ENCODE data around the gene KISS1R. TPM values are rescaled to one million over a fixed set of nuclear protein-coding genes. Genes with fewer than 3 reads are reported as not detected.
"Not testable (repeated sequence)": the region's sequence is repeated elsewhere in the genome, so short reads cannot be mapped to it uniquely, and the experiment has no call there.

The KISS1R gene
- polyA plus RNA-seq (ENCODE audit: insufficient read length in 3 of 3) = under 1 TPM; 0.19 to 0.67 (median 0.43) TPM

DNA sequence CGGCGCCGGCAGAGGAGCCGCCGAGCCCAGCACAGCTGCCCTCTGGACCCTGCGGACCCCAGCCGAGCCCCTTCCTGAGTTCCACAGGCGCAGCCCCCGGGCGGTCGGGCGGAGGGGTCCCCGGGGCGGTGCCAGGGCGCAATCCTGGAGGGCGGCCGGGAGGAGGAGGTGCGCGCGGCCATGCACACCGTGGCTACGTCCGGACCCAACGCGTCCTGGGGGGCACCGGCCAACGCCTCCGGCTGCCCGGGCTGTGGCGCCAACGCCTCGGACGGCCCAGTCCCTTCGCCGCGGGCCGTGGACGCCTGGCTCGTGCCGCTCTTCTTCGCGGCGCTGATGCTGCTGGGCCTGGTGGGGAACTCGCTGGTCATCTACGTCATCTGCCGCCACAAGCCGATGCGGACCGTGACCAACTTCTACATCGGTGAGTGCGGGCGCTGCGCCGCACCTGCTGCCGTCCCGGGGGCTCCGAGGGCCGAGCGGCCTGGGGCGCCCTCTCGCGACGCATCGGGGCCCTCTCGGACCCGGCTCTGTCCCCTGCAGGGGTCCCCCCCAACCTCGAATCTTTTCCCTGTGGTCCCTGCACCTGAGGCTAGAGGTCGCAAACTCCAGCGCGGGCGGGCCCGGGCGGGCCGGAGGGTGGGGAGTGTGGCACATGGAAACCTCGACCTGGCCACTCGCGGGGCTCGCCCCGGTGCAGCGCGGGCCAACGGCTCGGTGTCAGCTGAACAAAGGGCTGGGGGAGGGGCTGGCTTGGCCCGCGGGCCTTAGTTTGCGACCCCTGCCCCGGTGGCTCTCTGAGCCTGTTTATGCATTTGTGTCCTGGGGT is at the start of gene KISS1R:
TSS of gene KISS1R (plus strand) at position 11 of the 829 bp plus-strand sequence. CDS start at position 181, 170 bp downstream.
- DNase-seq (ENCODE audit: low read depth in 3 of 3, low spot score in 2 of 3) = no peak

DNA sequence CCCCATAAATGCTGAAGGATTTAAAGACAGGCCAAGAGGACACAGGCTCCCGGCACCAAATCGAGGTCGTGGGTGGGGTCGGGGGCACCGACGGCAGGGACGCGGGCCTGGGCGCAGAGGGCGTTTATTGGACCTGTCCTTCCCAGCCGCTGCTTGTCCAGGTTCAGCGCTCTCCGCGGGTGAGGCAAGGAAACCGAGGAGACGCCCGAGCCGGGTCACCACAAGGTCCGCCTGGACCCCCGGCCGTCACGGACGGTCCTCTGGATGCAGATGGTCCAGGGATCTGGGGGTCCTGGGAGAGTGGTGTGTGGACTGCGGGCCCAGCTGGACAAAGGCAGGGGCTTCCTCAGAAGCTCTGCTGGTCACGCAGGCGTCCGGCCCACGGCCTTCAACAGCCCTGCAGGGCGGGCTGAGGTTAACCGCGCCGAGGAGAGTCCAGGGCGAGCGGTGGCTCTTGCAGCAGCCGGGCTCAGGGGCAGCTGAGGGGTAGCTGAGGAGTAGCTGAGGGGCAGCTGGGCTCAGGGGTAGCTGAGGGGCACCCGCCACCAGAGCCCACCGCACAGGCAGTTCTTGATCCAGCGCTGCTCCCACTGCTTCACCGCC is 49.2 kb upstream of the KISS1R start:
- no peak for DNase-seq (ENCODE audit: low read depth in 3 of 3, low spot score in 2 of 3)

DNA sequence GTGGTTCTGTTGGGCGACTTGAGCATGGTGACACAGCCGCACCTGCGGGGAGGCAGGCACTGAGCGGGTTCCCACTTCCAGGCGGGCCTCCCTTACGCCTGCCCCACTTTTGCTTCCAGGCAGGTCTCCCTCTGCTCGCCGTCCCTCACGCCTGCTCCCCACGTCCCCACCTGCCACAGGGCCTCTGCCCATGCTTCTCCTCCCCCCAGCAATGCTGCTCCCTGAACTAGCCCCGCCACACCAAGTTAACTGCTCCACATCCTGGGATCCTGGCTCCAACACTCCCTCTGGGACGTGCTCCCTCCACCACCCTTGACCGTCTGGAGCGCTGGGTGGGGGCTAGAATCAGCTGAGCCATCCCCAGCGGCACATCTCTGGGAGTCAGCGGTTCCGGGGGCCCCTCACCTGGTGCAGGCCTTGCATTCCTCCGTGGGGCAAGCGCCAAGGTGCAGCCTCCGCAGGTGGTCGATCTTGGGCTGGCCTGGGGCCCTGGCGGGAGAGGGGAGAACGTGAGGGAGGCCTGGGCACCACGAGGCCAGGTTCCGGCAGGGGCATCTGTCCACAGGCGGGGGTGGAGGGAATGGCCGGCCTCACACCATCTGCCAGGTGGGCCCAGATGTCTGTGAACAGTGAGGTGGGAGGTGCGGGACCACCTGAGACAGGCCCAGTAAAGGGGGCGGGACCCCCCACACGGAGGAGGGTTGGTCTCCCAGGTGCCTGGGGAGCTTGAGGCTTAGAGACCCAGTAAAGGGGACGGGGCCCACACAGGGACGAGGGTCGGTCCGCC is 48.5 kb upstream of the KISS1R start:
- DNase-seq (ENCODE audit: low read depth in 3 of 3, low spot score in 2 of 3) = no peak

DNA sequence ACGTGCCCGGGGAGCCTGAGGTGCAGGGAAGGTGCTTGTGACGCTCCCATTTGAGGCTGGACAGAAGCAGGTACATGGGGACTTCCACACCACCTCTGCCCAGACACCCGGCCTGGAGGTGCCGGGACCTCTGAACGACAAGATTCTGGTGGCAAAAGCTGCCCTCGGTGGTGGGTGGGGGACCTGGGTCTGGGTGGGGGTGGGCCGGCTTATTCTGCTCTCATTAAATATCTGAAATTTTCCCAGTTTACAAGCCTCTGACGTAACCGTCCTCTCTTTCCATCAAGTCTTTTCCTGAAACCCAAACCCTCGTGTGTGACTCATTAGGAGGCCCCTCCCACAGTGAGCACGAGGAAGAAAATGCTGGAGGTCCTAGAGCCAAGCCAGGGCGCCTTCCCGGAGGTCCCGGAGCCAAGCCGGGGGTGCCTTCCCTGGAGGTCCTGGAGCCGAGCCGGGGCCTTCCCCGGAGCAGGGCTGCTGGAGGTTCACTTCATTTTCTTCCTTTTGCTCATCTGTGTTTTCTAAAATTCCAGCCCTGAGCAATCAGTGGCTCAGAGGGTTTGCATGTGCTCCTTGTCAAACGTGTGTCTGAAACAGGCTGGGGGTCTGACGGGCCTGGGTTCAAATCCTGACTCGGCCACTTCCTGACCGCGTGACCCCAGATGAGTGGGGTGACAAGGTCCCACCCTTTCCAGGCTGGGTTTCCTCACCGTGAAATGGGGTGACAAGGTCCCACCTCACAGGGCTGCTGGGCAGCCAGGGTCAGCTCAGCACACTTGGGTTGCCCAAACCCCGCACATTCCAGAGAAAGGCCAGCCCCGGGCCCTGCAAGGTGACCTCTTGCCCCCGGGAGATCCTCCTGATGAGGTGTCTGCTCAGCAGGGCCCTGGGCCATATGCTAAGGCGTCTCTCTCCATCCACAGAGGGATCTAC is 47.6 kb upstream of the KISS1R start:
- no peak for DNase-seq (ENCODE audit: low read depth in 3 of 3, low spot score in 2 of 3)

GRCh38 chr19:870314-870713 is 46.8 kb upstream of the KISS1R start:
- DNase-seq (ENCODE audit: low read depth in 3 of 3, low spot score in 2 of 3) = no peak

GRCh38 chr19:870963-871401 is 46.2 kb upstream of the KISS1R start:
- DNase-seq (ENCODE audit: low read depth in 3 of 3, low spot score in 2 of 3) = no peak

DNA sequence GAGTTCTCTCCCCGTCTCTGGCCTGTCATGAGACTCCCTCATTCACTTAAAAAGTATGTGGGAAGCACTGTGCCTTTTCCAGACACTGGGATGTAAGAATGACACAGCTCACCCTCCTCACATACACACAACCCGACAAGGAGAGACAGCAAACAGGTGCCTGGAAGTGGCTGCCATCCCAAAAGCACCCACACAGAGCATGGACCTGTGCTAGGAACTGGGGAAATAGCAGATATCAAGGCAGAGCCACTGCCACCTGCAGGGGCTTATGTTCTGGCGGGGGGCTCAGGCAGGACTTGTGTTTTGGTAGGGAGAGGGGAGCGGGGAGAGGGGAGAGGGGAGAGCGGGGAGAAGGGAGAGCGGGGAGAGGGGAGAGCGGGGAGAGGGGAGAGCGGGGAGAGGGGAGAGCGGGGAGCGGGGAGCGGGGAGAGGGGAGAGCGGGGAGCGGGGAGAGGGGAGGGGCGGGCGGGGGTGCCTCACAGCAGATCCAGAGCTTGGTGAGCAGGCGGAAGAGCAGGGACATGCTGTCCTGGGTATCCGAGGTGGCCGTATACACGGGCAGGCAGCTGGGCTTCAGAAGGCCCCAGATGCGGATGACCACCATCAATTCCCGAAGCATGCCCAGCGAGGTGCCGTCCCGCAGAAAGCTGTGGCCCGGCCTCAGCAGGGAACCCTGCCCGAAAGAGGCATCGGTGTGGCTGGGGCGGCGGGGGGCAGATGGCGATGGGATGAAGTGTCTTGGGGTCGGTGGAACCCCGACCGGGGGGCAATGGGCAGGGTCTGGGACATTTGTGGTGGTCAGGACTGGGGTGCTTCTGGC is 45.5 kb upstream of the KISS1R start:
- no peak for DNase-seq (ENCODE audit: low read depth in 3 of 3, low spot score in 2 of 3)

GRCh38 chr19:872266-872951 is 44.7 kb upstream of the KISS1R start:
- DNase-seq (ENCODE audit: low read depth in 3 of 3, low spot score in 2 of 3) = no peak

- DNase-seq (ENCODE audit: low read depth in 3 of 3, low spot score in 2 of 3) = no peak
Observed at GRCh38 chr19:873084-873483, 44.0 kb upstream of the KISS1R start.

- DNase-seq (ENCODE audit: low read depth in 3 of 3, low spot score in 2 of 3) = no peak
Observed at GRCh38 chr19:873561-874041, 43.5 kb upstream of the KISS1R start.

- DNase-seq (ENCODE audit: low read depth in 3 of 3, low spot score in 2 of 3) = no peak
Observed at GRCh38 chr19:875265-875879, 41.8 kb upstream of the KISS1R start.

DNA sequence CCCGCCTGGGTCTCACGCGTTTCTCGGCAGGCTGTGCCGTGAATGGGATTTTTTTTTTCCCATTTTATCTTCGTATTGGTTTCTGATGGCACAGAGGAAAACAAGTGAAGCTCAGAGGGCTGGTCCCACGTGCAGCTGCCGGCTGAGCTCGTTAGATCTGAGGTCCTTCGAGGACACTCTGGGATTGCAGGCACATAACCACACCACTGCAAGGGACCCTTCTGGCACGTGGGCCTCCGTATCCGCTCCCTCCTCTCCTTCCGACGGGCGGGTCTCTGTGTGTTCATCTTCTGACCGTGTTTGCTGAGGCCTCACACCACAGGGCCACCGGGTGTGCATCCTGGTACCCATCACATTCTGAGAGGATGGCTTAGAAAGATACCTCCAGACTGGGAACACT is 41.0 kb upstream of the KISS1R start:
- no peak for DNase-seq (ENCODE audit: low read depth in 3 of 3, low spot score in 2 of 3)

- no peak for DNase-seq (ENCODE audit: low read depth in 3 of 3, low spot score in 2 of 3)
Observed at GRCh38 chr19:876780-877314, 40.3 kb upstream of the KISS1R start.

DNA sequence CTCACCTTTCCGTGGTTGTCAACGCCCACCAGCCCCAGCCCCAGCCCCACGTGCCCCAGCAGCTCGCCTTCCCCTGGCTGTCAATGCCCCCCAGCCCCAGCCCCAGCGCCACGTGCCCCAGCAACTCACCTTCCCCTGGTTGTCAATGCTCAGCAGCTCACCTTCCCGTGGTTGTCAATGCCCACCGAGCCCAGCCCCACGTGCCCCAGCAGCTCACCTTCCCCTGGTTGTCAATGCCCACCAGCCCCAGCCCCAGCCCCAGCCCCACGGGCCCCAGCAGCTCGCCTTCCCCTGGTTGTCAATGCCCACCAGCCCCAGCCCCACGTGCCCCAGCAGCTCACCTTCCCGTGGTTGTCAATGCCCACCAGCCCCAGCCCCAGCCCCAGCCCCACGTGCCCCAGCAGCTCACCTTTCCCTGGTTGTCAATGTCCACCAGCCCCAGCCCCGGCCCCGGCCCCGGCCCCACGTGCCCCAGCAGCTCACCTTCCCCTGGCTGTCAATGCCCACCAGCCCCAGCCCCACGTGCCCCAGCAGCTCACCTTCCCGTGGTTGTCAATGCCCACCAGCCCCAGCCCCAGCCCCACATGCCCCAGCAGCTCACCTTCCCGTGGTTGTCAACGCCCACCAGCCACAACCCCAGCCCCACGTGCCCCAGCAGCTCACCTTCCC is 39.0 kb upstream of the KISS1R start:
- DNase-seq (ENCODE audit: low read depth in 3 of 3, low spot score in 2 of 3) = not testable (repeated sequence)

- not testable (repeated sequence) for DNase-seq (ENCODE audit: low read depth in 3 of 3, low spot score in 2 of 3)
Observed at GRCh38 chr19:878751-879561, 38.2 kb upstream of the KISS1R start.

DNA sequence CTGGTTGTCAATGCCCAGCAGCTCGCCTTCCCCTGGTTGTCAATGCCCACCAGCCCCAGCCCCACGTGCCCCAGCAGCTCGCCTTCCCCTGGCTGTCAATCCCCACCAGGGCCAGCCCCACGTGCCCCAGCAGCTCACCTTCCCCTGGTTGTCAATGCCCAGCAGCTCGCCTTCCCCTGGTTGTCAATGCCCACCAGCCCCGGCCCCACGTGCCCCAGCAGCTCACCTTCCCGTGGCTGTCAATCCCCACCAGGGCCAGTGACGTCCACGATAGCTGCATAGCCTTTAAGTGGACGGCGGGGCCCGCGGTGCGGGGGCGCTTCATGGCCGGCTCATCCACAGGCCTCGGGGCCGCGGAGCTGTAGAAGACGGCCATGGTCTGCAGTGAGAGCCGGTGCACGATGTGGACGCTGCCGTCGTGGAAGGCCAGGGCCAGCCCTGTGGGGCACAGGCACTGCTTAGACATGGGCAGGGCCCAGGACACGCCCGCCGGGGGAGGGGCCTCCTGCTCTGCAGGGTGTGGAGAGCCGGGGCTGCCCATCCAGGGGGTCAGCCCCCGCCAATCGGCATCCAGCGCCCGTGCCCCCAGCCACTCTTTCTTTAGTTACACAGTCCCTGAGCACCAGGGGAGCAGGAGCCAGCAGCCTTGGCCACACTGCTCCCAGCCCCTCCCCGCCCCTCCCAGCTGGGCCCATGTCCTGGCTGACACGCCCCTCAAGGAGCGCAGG is 37.3 kb upstream of the KISS1R start:
- DNase-seq (ENCODE audit: low read depth in 3 of 3, low spot score in 2 of 3) = no peak
